Bone marrow (tissue), 2 donors: ENCODE results near the gene PARP6.

Experiments used
- DNase-seq, 2 donors: peaks; one replicate each; lab custom pipeline; 2025; lab: John Stamatoyannopoulos, UW

PARP6 gene

GRCh38 chr15:72230197-72231065 is 41.9 kb downstream of the PARP6 start:
- DNase-seq: peak; percentile 69 to 80

DNA sequence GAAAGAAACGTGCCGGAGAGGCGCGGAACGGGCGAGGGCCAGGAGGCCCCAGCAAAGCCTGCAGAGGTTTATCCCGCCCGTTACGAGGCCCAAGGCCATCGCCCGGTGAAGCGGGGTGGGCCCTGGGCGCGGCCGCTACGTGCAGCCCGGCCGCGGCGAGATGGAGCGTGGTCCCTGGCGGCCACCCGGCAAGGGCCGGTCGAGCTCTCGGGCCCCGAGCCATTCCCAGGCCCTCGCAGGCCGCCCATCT is 42.5 kb downstream of the PARP6 start:
- DNase-seq: no peak

DNA sequence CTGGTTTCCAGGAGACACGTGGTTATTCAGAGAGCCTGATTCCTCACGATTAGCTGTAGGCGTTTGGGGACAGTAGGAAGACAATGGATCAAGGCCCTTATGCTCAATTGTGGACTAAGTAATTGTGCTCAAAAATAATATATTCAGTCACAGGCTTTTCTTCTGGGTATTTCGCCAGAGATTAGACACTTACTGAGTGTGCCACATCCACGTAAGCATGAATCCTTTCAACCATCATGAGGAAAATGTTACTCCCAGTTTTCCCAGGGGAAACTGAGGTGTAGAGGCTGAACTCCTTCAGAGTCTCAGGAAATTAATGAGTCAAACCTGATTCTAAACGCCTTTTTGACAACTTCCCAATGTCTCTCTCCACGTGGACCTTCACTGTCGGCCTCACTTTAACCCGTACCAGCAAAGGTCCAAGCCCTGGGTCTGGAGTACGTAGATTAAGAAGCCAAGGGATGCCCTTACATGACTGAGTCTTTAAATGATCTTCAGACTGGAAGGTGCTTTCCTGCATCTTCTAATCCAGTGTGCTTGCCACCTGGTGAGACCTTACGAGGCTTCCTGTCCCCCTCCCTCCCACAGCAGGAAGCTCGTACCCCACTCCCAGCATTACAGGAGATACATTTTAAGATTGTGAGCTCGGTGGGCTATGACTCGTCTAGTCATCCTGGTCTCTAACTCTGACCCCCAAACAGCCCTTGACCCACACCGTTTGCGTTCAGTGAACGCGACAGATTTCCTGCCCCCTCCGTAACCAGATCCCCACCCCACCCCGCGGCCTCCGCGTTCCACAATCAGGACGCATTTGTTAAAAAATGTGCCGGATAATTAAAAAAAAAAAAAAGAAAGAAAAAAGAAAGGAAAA is 43.0 kb downstream of the PARP6 start:
- no peak for DNase-seq

- no peak for DNase-seq
Observed at GRCh38 chr15:72227720-72228119, 44.6 kb downstream of the PARP6 start.

DNA sequence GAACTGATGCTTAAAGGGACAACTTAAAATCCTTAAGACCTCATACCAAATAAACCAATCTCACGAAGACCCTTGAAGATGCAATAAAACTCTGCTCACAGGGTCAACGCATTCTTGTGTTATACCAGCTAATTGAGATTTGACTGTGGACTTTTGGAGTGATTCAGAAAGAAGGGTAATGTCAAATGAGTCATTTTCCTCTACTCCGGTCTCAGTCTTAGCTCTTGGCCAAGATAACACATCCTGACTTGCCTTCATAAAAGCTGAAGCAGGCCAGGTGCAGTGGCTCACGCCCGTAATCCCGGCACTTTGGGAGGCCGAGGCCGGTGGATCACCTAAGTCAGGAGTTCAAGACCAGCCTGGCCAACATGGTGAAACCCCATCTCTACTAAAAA is 45.2 kb downstream of the PARP6 start:
- peak in 1 of 2 donors; percentile 44 for DNase-seq

DNA sequence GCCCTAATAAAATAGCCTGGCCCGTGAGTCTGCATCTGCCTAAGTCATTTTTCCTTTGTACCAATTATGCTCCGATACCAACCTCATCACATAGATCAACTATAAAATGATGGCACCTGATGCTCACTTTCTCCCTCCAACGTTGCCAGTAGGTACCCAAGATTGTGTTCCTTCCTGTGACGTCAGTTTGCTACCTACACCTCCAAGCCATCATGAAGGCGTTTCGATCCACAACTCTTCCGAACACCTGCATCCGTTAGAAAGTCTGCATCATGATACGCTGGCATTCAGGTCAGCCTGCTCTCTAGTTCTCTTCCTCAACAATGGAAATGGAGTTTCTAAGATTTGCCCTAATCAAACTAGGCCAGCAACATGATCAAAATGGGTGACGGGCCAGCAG is 49.1 kb downstream of the PARP6 start:
- no peak for DNase-seq

DNA sequence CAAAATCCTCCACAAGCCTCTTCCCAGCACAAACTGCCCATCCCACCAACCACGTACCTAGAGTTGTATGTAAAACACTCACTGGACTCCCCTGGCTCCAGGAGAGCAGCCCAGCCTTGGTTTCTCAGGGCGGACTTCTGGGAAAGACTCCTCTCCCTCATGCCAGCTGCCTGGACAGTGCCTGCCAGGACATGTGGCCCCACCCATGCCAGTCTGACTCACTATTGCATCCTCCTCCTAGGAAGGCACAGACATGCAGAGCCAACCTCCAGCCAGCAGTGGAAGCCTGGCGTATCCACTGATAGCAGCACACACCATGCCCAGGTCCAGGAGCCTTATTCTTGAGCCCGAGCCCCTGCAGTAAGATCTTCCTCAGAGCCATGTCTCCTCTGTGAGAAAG is 50.0 kb downstream of the PARP6 start:
- no peak for DNase-seq

- DNase-seq: no peak
Observed at GRCh38 chr15:72220687-72221086, 51.7 kb downstream of the PARP6 start.

- DNase-seq: no peak
Observed at GRCh38 chr15:72217216-72217615, 55.1 kb downstream of the PARP6 start.

DNA sequence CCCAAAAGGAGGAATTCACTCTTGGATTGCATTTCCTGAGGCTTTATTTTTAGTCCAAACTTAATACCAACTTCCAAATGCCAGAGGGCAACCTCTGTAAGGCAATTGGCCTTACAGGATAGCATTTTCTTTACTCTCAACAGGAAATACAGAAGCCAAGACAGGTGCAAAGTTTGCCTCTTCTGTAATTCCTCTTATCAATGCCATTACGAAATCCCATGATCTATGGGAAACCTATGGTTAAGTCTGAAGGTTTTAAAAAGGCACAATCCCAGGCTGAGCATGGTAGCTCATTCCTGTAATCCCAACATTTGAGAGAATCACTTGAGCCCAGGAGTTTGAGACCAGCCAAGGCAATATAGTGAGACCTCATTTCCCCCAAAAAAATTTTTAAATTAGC is 56.3 kb downstream of the PARP6 start:
- no peak for DNase-seq

GRCh38 chr15:72207558-72208085 is 64.7 kb downstream of the PARP6 start:
- DNase-seq: no peak

DNA sequence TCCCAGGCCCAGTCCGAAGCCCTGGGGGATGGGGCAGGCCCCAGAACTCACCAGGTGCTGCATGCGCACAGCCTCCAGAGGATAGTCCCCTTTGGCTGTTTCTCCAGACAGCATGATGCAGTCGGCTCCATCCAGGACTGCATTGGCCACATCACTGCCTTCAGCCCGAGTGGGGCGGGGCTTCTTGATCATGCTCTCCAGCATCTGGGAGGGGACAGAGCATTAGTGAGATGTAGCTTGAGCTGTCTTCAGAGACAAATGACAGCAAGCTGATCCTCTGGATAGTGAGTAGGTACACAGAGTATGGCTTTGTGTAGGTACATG is 65.7 kb downstream of the PARP6 start:
- no peak for DNase-seq

- DNase-seq: no peak
Observed at GRCh38 chr15:72205896-72206676, 66.3 kb downstream of the PARP6 start.

DNA sequence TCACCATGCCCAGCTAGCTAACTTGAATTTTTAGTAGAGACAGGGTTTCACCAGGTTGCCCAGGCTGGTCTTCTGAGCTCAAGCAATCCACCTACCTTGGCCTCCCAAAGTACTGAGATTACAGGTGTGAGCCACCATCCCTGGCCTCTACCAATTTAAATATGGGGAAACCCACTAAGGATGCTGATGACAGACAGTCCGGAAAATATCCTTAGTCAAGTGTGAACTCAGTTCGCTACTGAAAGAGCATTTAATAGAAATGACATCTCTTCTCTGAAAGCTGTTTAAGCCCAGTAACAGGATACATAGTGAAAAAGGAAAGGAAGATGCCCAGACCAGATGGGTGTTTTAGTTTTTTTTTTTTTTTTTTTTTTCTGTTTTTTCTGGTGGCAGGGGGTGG is 67.1 kb downstream of the PARP6 start:
- DNase-seq: no peak

- DNase-seq: no peak
Observed at GRCh38 chr15:72203507-72203837, 68.9 kb downstream of the PARP6 start.

DNA sequence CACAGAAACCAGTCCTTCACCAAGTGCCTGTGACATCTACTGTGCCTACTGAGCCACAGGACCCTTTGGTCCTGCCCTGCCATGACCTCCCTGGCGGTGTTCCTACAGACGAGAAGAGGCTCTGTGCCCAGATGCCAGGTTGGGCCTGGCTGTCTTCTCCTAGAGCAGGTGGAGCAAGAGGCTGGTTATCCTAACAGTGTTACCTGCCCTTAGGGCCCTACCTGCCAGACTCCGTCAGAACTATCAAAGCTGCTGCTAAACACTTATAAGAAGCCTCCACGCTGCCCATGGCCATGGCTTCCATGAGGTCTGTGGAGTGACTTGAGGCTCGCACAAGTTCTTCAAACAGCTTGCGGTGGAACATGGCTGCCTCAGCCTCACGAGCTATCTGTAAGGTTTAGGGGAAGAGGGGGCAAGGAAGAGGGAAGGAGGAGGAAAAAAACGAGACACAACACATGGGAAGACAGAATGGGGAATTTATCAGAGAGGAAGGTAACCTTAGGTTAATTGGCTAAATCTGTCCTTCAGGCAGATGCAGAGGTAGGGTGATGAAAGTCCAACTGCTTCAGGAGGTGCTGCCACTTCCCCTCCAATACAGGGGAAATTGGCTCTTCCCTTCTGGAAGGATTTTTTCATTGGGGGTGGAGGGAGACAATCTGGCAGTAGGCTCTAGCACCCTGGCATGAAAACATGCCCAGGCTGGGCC is 69.4 kb downstream of the PARP6 start:
- DNase-seq: no peak

- DNase-seq: no peak
Observed at GRCh38 chr15:72202302-72202701, 70.1 kb downstream of the PARP6 start.

DNA sequence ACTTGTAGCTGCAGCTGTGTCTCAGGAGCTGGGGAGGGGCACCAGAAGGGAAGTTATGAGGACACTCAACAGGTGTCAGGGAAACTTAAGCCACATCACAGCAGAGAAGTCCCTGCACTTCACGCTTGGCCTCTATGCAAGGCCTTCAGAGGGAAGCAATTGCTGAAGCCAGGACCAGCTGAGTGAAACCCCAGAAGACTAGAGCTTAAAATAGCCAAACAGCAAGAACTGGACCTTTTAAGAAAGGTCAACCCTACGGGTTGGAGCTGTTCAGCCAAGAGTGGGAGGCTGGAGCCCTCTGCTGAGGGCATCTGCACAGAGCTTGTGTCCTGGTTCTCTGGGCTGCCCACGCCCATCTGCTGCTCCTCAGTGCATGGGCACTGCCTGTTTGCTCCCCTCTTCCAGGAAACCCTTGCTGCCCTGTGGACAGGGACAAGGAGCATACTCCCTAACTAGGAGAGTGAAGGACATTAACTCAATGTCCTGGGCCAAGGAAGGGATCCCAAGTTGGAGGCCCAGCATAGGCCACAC is 70.9 kb downstream of the PARP6 start:
- no peak for DNase-seq

- no peak for DNase-seq
Observed at GRCh38 chr15:72200395-72201237, 71.7 kb downstream of the PARP6 start.

GRCh38 chr15:72199721-72200212 is 72.6 kb downstream of the PARP6 start:
- DNase-seq: peak in 1 of 2 donors; percentile 59

DNA sequence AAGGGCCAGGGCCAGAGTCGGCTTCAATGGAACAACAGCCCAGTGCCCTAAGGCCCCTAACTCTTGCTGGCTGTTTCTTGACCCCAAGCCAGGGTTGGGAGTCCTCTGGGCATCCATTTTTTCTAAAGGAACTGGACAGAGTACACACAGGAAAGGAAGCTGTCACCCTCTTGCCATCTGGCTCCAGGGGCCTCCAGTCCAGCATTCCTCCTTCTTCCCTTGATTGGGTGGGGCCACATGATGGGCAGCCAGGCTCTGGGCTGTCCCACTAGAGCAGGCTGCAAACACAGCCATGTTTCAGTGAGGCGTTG is 73.2 kb downstream of the PARP6 start:
- DNase-seq: no peak
